H9 (cell line): Measurements from ENCODE around the gene DCDC1. TPM values are rescaled to one million over a fixed set of nuclear protein-coding genes. Genes with fewer than 3 reads are reported as not detected.

Source experiments
- DNase-seq: peaks from one replicate; pipeline ENCODE4 v3.0.0-alpha.2; 2017
- H2AFZ ChIP-seq: one replicate; pipeline ENCODE4 v1.6.1; 2013; ENCODE audit warnings: mild to moderate bottlenecking, low read length, control low read depth, moderate library complexity
- H2AK5ac ChIP-seq: 2 replicates; pipeline ENCODE4 v1.6.1; 2013; ENCODE audit warnings: low read length, control low read depth, mixed read lengths; ENCODE audit not compliant: insufficient read length
- H2BK120ac ChIP-seq: one replicate; pipeline ENCODE4 v1.6.1; 2013; ENCODE audit warnings: low read depth, mild to moderate bottlenecking, low read length, control low read depth, inconsistent platforms; ENCODE audit not compliant: poor library complexity, severe bottlenecking
- H2BK12ac ChIP-seq: 2 replicates; pipeline ENCODE4 v1.6.1; 2013; ENCODE audit warnings: low read length, control low read depth, mixed read lengths, low read depth; ENCODE audit not compliant: insufficient read length
- H2BK15ac ChIP-seq: 2 replicates; pipeline ENCODE4 v1.6.1; 2013; ENCODE audit warnings: low read depth, low read length, control low read depth
- H2BK20ac ChIP-seq: one replicate; pipeline ENCODE4 v1.6.1; 2013; ENCODE audit warnings: low read depth, mild to moderate bottlenecking, low read length, control low read depth, inconsistent platforms; ENCODE audit not compliant: poor library complexity, severe bottlenecking
- H2BK5ac ChIP-seq: 2 replicates; pipeline ENCODE4 v1.6.1; 2013; ENCODE audit warnings: low read length, control low read depth, mixed read lengths; ENCODE audit not compliant: insufficient read length
- H3K14ac ChIP-seq: 2 replicates; pipeline ENCODE4 v1.6.1; 2013; ENCODE audit warnings: low read length, control low read depth; ENCODE audit not compliant: insufficient read depth
- H3K18ac ChIP-seq: 2 replicates; pipeline ENCODE4 v1.6.1; 2013; ENCODE audit warnings: low read depth, mild to moderate bottlenecking, mixed read lengths, low read length, control low read depth; ENCODE audit not compliant: insufficient read length
- H3K23ac ChIP-seq: 2 replicates; pipeline ENCODE4 v1.6.1; 2013; ENCODE audit warnings: low read length, control low read depth, mixed read lengths, low read depth; ENCODE audit not compliant: insufficient read length
- H3K23me2 ChIP-seq: 2 replicates; pipeline ENCODE4 v1.6.1; 2013; ENCODE audit warnings: low read depth, mild to moderate bottlenecking, mixed read lengths, low read length, control low read depth; ENCODE audit not compliant: insufficient read length, poor library complexity, severe bottlenecking
- H3K27ac ChIP-seq: 2 replicates; pipeline ENCODE4 v1.5.1; 2013; ENCODE audit warnings: low read length, control low read depth, mixed read lengths, low read depth; ENCODE audit not compliant: insufficient read length
- H3K27me3 ChIP-seq: 2 replicates; pipeline ENCODE4 v1.6.1; 2013; ENCODE audit warnings: low read length, control low read depth, inconsistent platforms; ENCODE audit not compliant: insufficient read depth
- H3K4ac ChIP-seq: 2 replicates; pipeline ENCODE4 v1.6.1; 2013; ENCODE audit warnings: low read depth, mild to moderate bottlenecking, control low read depth, inconsistent platforms, low read length, moderate library complexity
- H3K4me1 ChIP-seq: 2 replicates; pipeline ENCODE4 v1.6.1; 2013; ENCODE audit warnings: low read length, control low read depth, inconsistent platforms; ENCODE audit not compliant: insufficient read depth
- H3K4me2 ChIP-seq: 2 replicates; pipeline ENCODE4 v1.6.1; 2013; ENCODE audit warnings: low read length, control low read depth, mixed read lengths; ENCODE audit not compliant: insufficient read length, insufficient read depth
- H3K56ac ChIP-seq: 2 replicates; pipeline ENCODE4 v1.6.1; 2013; ENCODE audit warnings: low read depth, mild to moderate bottlenecking, mixed read lengths, low read length, control low read depth; ENCODE audit not compliant: insufficient read length
- H3K79me1 ChIP-seq: 2 replicates; pipeline ENCODE4 v1.6.1; 2013; ENCODE audit warnings: low read depth, mild to moderate bottlenecking, moderate library complexity, low read length, control low read depth, inconsistent platforms; ENCODE audit not compliant: insufficient read depth, poor library complexity, severe bottlenecking
- H3K79me2 ChIP-seq: 2 replicates; pipeline ENCODE4 v1.6.1; 2013; ENCODE audit warnings: low read length, control low read depth, inconsistent platforms; ENCODE audit not compliant: insufficient read depth
- H3K9ac ChIP-seq: 2 replicates; pipeline ENCODE4 v1.6.1; 2013; ENCODE audit warnings: low read length, control low read depth, mixed read lengths; ENCODE audit not compliant: insufficient read length; ENCODE audit errors: extremely low read depth
- H3K9me3 ChIP-seq: one replicate; pipeline ENCODE4 v1.6.1; 2013; ENCODE audit warnings: low read depth, low read length, inconsistent platforms; ENCODE audit not compliant: control insufficient read depth
- H3T11ph ChIP-seq: one replicate; pipeline ENCODE4 v1.6.1; 2013; ENCODE audit warnings: mild to moderate bottlenecking, low read length, control low read depth, inconsistent platforms
- H4K20me1 ChIP-seq: one replicate; pipeline ENCODE4 v1.6.1; 2013; ENCODE audit not compliant: control insufficient read depth, insufficient read length, insufficient read depth
- H4K5ac ChIP-seq: 2 replicates; pipeline ENCODE4 v1.6.1; 2013; ENCODE audit warnings: low read depth, mild to moderate bottlenecking, mixed read lengths, low read length, control low read depth; ENCODE audit not compliant: insufficient read length
- H4K8ac ChIP-seq: replicated peaks from 2 replicates; pipeline ENCODE4 v1.6.1; 2013; ENCODE audit warnings: low read length, control low read depth, mixed read lengths, low read depth; ENCODE audit not compliant: insufficient read length
- H4K91ac ChIP-seq: 2 replicates; pipeline ENCODE4 v1.6.1; 2013; ENCODE audit warnings: low read depth, mild to moderate bottlenecking, moderate library complexity, mixed read lengths, low read length, control low read depth; ENCODE audit not compliant: insufficient read length
- H3K27ac Mint-ChIP-seq, 3 experiments: 2 replicates in 2 of 3; 3 replicates in 1 of 3; pipeline ENCODE4 v1.8.0; 2020 to 2021; ENCODE audit warnings: mixed read lengths in 3 of 3, mild to moderate bottlenecking in 1 of 3, moderate library complexity in 1 of 3
- H3K27me3 Mint-ChIP-seq: 2 replicates; pipeline ENCODE4 v1.8.0; 2021; ENCODE audit warnings: low read depth, mild to moderate bottlenecking, moderate library complexity, mixed read lengths
- H3K36me3 Mint-ChIP-seq, 3 experiments: 2 replicates in 2 of 3; 3 replicates in 1 of 3; pipeline ENCODE4 v1.8.0; 2020 to 2021; ENCODE audit warnings: low read depth in 3 of 3, mixed read lengths in 3 of 3; ENCODE audit not compliant: insufficient read depth in 1 of 3
- H3K4me1 Mint-ChIP-seq, 2 experiments: 2 replicates each; pipeline ENCODE4 v1.8.0; 2020; ENCODE audit warnings: mixed read lengths in 2 of 2
- H3K4me3 Mint-ChIP-seq, 2 experiments: 2 replicates in 1 of 2; 3 replicates in 1 of 2; pipeline ENCODE4 v1.8.0; 2020 to 2021; ENCODE audit warnings: mild to moderate bottlenecking in 2 of 2, mixed read lengths in 2 of 2, moderate library complexity in 1 of 2
- H3K9me3 Mint-ChIP-seq, 2 experiments: 2 replicates in 1 of 2; 3 replicates in 1 of 2; pipeline ENCODE4 v1.8.0; 2020; ENCODE audit warnings: mild to moderate bottlenecking in 2 of 2, mixed read lengths in 2 of 2, moderate library complexity in 1 of 2
- WGBS: extraction: QIAGEN DNeasy Blood & Tissue Kit; methylation state at CpG from one replicate; pipeline ENCODE4 v1.1.7; 2013; ENCODE audit warnings: missing lambda C conversion rate, low lambda C conversion rate, mixed read lengths; ENCODE audit not compliant: insufficient read length; ENCODE audit errors: extremely low coverage; 5-methylcytosine and 5-hydroxymethylcytosine counted together
- total RNA-seq: library from RNA; stranded (reverse); gene quantifications from 2 replicates; pipeline ENCODE4 v1.2.1, GENCODE V29; 2021
- TF ChIP-seq, protein P1 (sequence below): fragments of 200-600 bp; sonication (generic); conservative IDR thresholded peaks from 3 replicates; pipeline ENCODE4 v1.8.0; 2021; ENCODE audit warnings: antibody characterized with exemption, mild to moderate bottlenecking

DCDC1 gene
- total RNA-seq, 1 experiment from 2014 or later, result 0.09 TPM

DNA sequence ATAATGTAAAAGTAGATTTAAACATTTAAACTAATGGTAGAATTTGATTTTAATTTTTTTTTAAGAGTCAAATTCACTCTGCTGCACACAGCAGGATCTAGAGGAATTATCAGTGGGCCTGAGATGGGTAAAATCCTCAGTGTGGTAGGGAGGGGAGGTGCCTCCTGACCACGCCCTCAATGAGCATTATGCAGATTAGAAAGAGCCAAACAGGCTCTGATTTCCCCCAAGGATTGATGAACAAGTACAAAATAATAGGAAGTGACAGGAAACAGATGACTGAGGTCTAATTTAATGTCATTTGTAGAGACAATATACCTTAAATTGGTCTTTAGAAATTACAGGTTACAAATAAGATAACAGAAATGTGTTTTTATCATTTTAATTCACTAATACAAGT, 155.2 kb downstream of the DCDC1 start:
- Histone ChIP-seq H2AK5ac (no peak overlapping the region), H2AFZ (no peak overlapping the region)
- no peaks in the 10 kb centered on the region for H3K9me3 Mint-ChIP-seq

More for the DNA sequence above, 155.2 kb downstream of the DCDC1 start:
- Histone ChIP-seq H3K4me1 (peaks cover 2% of the 10 kb centered on the region; the same call in 1 of the 2 replicates), H3K27ac (no peak overlapping the region), H3T11ph (no peak overlapping the region), H3K23me2 (no peaks in the 10 kb centered on the region), H3K4ac (no peak overlapping the region), H3K4me2 (no peak overlapping the region), H2BK15ac (no peak overlapping the region), H2BK12ac (no peak overlapping the region), H3K23ac (no peak overlapping the region), H3K14ac (no peak overlapping the region), H2BK120ac (no peak overlapping the region), H3K56ac (no peak overlapping the region), H4K5ac (no peak overlapping the region), H2BK20ac (no peak overlapping the region), H2BK5ac (no peak overlapping the region), H4K91ac (no peak overlapping the region), H4K8ac (no peak overlapping the region), H3K27me3 (no peaks in the 10 kb centered on the region), H3K79me1 (no peaks in the 10 kb centered on the region), H4K20me1 (no peaks in the 10 kb centered on the region), H3K9me3 (no peaks in the 10 kb centered on the region), H3K9ac (no peak overlapping the region), H3K79me2 (no peaks in the 10 kb centered on the region), H3K18ac (no peak overlapping the region)
- no peaks in the 10 kb centered on the region; the same call in 1 of the 2 replicates for H3K27me3 Mint-ChIP-seq
- H3K4me1 Mint-ChIP-seq, result peaks cover 4% of the 10 kb centered on the region in 2 experiments
- no peak overlapping the region for H3K4me3 Mint-ChIP-seq
- no peak for DNase-seq
- no peaks in the 10 kb centered on the region for H3K36me3 Mint-ChIP-seq
- no peak overlapping the region for H3K27ac Mint-ChIP-seq
- WGBS, result no CpG with 5 or more reads among the region's 1 CpG
- TF ChIP-seq, protein P1, sequence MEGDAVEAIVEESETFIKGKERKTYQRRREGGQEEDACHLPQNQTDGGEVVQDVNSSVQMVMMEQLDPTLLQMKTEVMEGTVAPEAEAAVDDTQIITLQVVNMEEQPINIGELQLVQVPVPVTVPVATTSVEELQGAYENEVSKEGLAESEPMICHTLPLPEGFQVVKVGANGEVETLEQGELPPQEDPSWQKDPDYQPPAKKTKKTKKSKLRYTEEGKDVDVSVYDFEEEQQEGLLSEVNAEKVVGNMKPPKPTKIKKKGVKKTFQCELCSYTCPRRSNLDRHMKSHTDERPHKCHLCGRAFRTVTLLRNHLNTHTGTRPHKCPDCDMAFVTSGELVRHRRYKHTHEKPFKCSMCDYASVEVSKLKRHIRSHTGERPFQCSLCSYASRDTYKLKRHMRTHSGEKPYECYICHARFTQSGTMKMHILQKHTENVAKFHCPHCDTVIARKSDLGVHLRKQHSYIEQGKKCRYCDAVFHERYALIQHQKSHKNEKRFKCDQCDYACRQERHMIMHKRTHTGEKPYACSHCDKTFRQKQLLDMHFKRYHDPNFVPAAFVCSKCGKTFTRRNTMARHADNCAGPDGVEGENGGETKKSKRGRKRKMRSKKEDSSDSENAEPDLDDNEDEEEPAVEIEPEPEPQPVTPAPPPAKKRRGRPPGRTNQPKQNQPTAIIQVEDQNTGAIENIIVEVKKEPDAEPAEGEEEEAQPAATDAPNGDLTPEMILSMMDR, result no peak
